Muscle layer of colon (tissue), 2 donors: ENCODE data around the gene BTN3A1.
A peak's percentile ranks its signal among the peaks of the same experiment; 100 is the strongest.

Source experiments
- H3K27ac ChIP-seq: one replicate; pipeline ENCODE4 v1.7.0; 2013; ENCODE audit warnings: low read depth, mild to moderate bottlenecking, low read length, moderate library complexity
- H3K27me3 ChIP-seq, 2 donors: one replicate each; pipeline ENCODE4 v1.7.0; 2013; ENCODE audit warnings: low read length in 2 of 2, mild to moderate bottlenecking in 2 of 2; ENCODE audit not compliant: insufficient read depth in 2 of 2, control insufficient read depth in 1 of 2
- H3K36me3 ChIP-seq: one replicate; pipeline ENCODE4 v1.7.0; 2013; ENCODE audit warnings: mild to moderate bottlenecking, low read length; ENCODE audit not compliant: insufficient read depth
- H3K4me1 ChIP-seq: one replicate; pipeline ENCODE4 v1.7.0; 2013; ENCODE audit warnings: mild to moderate bottlenecking, low read length; ENCODE audit not compliant: insufficient read depth
- H3K4me3 ChIP-seq, 2 donors: one replicate each; pipeline ENCODE4 v1.7.0; 2013; ENCODE audit warnings: low read length in 2 of 2, low read depth in 1 of 2, mild to moderate bottlenecking in 1 of 2, moderate library complexity in 1 of 2
- H3K9ac ChIP-seq: one replicate; pipeline ENCODE4 v1.7.0; 2013; ENCODE audit warnings: low read length
- H3K9me3 ChIP-seq: one replicate; pipeline ENCODE4 v1.7.0; 2013; ENCODE audit warnings: mild to moderate bottlenecking, low read length
- donor health status: abdominal sarcoma.
- donor health status: Adenocarcinoma of cecum.

The BTN3A1 gene

GRCh38 chr6:26380256-26380655 is 21.8 kb upstream of the BTN3A1 start:
- Histone ChIP-seq H3K4me1 (peaks cover 4% of the 10 kb centered on the region), H3K9ac (no peak overlapping the region), H3K27me3 (no peaks in the 10 kb centered on the region), H3K4me3 (no peak overlapping the region), H3K9me3 (no peaks in the 10 kb centered on the region), H3K36me3 (no peaks in the 10 kb centered on the region), H3K27ac (no peak overlapping the region)

- Histone ChIP-seq H3K4me1 (peaks cover 4% of the 10 kb centered on the region), H3K27me3 (no peaks in the 10 kb centered on the region), H3K9me3 (no peaks in the 10 kb centered on the region), H3K4me3 (no peak overlapping the region), H3K36me3 (no peaks in the 10 kb centered on the region), H3K27ac (no peak overlapping the region), H3K9ac (no peak overlapping the region)
These were observed 20.0 kb upstream of the BTN3A1 start for GRCh38 chr6:26382121-26382520.

DNA sequence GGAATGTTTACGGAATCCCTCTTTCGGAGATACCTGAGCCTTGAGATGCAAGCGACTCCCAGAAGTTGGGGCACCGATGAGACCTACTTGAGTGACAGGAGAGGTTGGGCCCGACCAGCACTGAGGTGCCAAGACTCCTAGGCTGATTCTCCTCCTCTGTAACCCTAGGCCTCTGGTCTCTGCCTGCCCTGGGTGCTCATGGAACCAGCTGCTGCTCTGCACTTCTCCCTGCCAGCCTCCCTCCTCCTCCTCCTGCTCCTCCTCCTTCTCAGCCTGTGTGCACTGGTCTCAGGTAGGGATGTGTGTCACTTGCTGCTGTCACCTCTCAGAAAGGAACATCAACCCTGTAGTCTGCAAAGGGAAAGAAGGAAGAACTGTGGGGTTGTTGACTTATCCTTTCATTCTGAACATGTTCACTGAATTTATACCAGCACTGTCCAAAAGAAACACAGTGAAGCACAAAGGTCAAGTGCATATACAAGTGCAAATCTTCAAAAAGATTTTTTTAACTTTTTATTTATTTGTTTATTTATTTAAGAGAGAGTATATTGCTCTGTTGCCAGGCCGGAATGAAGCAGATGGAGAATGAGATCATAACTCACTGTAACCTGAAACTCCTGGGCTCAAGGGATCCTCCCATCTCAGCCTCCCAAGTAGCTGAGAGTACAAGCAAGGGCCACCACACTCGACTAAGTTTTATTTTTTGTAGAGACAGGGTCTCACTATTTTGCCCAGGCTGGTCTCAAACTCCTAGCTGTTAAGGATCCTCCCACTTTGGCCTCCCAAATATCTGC is 18.3 kb upstream of the BTN3A1 start:
- H3K4me3 ChIP-seq, result peak overlapping the region; percentile 77 to 93
- peak overlapping the region; percentile 75 for H3K9ac ChIP-seq
- H3K9me3 ChIP-seq, result no peaks in the 10 kb centered on the region
- peak overlapping the region; percentile 75 for H3K27ac ChIP-seq
- peaks cover 11% of the 10 kb centered on the region for H3K36me3 ChIP-seq
- no peaks in the 10 kb centered on the region for H3K27me3 ChIP-seq
- H3K4me1 ChIP-seq, result peaks cover 4% of the 10 kb centered on the region

DNA sequence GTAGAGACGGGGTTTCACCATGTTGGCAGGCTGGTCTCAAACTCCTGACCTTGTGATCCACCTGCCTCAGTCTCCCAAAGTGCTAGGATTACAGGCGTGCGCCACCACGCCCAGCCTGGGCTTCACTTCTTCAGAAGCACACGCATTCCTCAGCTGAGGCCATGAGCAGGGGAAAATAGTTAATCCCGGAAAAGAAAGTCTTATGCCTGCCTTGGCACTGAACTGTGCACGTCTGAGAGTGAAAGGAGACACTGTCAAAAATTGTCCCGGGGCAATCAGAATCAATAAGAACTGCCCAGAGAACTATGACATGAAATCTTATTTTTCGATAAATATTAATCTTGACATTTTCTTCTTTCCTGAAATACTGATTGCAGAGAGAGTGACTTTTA is 16.3 kb upstream of the BTN3A1 start:
- peaks cover 24% of the 10 kb centered on the region for H3K36me3 ChIP-seq
- H3K4me3 ChIP-seq, result no peak overlapping the region
- H3K9me3 ChIP-seq, result no peaks in the 10 kb centered on the region
- no peak overlapping the region for H3K9ac ChIP-seq
- no peak overlapping the region for H3K27ac ChIP-seq
- H3K27me3 ChIP-seq, result no peaks in the 10 kb centered on the region
- peaks cover 4% of the 10 kb centered on the region for H3K4me1 ChIP-seq

GRCh38 chr6:26387565-26387964 is 14.5 kb upstream of the BTN3A1 start:
- H3K4me1 ChIP-seq, result peaks cover 4% of the 10 kb centered on the region
- no peak overlapping the region for H3K4me3 ChIP-seq

DNA sequence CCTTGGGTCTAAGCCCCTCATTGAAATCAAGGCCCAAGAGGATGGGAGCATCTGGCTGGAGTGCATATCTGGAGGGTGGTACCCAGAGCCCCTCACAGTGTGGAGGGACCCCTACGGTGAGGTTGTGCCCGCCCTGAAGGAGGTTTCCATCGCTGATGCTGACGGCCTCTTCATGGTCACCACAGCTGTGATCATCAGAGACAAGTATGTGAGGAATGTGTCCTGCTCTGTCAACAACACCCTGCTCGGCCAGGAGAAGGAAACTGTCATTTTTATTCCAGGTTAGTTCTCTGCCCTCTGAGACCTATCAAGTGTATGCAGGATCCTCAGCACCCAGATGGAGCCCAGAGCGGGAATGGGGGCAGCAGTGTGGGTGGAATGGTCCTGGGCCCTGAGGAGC is 14.1 kb upstream of the BTN3A1 start:
- Histone ChIP-seq H3K9me3 (no peaks in the 10 kb centered on the region), H3K36me3 (peaks cover 36% of the 10 kb centered on the region), H3K4me1 (peaks cover 4% of the 10 kb centered on the region), H3K27me3 (no peaks in the 10 kb centered on the region), H3K27ac (no peak overlapping the region), H3K4me3 (no peak overlapping the region), H3K9ac (no peak overlapping the region)

More at GRCh38 chr6:26387565-26387964, 14.5 kb upstream of the BTN3A1 start:
- H3K9ac ChIP-seq, result no peak overlapping the region
- no peak overlapping the region for H3K27ac ChIP-seq
- peaks cover 36% of the 10 kb centered on the region for H3K36me3 ChIP-seq
- no peaks in the 10 kb centered on the region for H3K27me3 ChIP-seq
- H3K9me3 ChIP-seq, result no peaks in the 10 kb centered on the region

DNA sequence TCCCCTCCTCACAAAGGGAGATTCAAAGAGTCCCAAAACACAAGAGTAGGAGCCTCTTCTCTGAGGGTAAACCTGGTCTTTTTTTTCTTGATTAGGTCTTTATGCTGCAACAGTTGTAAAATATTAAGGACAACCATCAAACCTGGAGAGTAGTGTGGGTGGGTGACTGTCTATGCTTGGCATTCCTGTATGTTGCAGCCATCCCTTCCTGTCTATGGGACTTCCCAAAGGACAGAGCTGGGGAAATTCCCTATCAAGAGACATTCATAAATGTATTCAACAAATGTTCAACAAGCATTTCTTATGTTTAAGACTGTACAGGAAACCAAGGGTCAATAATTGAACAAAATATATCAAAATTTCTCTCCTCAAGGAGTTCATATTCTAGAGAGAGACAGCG is 13.6 kb upstream of the BTN3A1 start:
- Histone ChIP-seq H3K9me3 (no peaks in the 10 kb centered on the region), H3K9ac (no peak overlapping the region), H3K27me3 (no peaks in the 10 kb centered on the region), H3K27ac (no peak overlapping the region), H3K4me1 (peaks cover 4% of the 10 kb centered on the region), H3K4me3 (no peak overlapping the region), H3K36me3 (peaks cover 36% of the 10 kb centered on the region)

- Histone ChIP-seq H3K4me1 (no peaks in the 10 kb centered on the region), H3K9ac (no peak overlapping the region)
These were observed 12.7 kb upstream of the BTN3A1 start for GRCh38 chr6:26389349-26389894.

GRCh38 chr6:26390531-26390930 is 11.5 kb upstream of the BTN3A1 start:
- Histone ChIP-seq H3K9ac (no peak overlapping the region), H3K4me1 (no peaks in the 10 kb centered on the region), H3K4me3 (no peak overlapping the region), H3K27me3 (no peaks in the 10 kb centered on the region), H3K27ac (no peak overlapping the region), H3K9me3 (no peaks in the 10 kb centered on the region), H3K36me3 (peaks cover 36% of the 10 kb centered on the region)

More at GRCh38 chr6:26389349-26389894, 12.7 kb upstream of the BTN3A1 start:
- Histone ChIP-seq H3K4me3 (no peak overlapping the region), H3K27me3 (no peaks in the 10 kb centered on the region), H3K9me3 (no peaks in the 10 kb centered on the region), H3K27ac (no peak overlapping the region), H3K36me3 (peaks cover 36% of the 10 kb centered on the region)

DNA sequence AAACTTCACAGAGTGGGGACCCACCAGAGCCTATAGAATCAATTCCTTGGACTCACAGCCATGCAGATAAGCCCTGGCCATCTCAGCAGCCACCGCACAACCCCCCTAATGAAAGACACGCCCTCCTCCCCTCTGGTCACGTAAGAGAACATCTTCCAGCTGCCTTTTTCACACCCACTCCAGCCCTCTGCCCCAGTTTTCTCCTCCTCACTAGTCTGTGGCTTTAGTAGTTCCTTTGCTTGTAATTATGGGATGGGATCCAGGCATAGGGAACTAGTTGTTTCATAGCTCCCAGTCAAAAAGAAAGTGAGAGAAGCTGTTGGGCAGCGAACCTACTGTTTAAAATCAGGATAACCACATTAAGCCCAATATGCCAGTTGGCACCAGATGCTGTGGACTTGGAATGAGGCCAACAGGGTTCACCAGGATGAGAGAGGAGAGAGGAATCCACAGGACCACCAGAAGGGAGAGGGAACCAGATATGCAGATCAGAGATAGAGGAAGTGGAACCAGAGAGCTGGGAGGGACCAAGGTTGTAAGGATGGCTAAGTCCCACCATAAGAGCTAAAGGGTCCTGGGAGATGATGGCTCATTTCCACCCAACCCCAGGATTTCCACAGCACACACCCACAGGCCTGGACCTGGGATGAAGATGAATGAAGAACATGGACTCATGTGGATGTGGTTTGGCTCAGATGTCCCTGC is 9.0 kb upstream of the BTN3A1 start:
- Histone ChIP-seq H3K4me1 (no peaks in the 10 kb centered on the region), H3K27ac (no peak overlapping the region), H3K4me3 (no peak overlapping the region), H3K36me3 (peaks cover 31% of the 10 kb centered on the region), H3K27me3 (no peaks in the 10 kb centered on the region), H3K9ac (no peak overlapping the region), H3K9me3 (no peaks in the 10 kb centered on the region)

GRCh38 chr6:26394289-26394688 is 7.8 kb upstream of the BTN3A1 start:
- H3K4me1 ChIP-seq, result no peaks in the 10 kb centered on the region
- H3K9ac ChIP-seq, result no peak overlapping the region
- peaks cover 26% of the 10 kb centered on the region for H3K36me3 ChIP-seq
- no peak overlapping the region for H3K27ac ChIP-seq
- H3K4me3 ChIP-seq, result no peak overlapping the region
- H3K9me3 ChIP-seq, result no peaks in the 10 kb centered on the region
- no peaks in the 10 kb centered on the region for H3K27me3 ChIP-seq
